Measurements from ENCODE around the gene CD93. TPM values are rescaled to one million over a fixed set of nuclear protein-coding genes. Genes with fewer than 3 reads are reported as not detected.

Gene CD93
- total RNA-seq, 1 experiment from 2014 or later, result not detected

DNA sequence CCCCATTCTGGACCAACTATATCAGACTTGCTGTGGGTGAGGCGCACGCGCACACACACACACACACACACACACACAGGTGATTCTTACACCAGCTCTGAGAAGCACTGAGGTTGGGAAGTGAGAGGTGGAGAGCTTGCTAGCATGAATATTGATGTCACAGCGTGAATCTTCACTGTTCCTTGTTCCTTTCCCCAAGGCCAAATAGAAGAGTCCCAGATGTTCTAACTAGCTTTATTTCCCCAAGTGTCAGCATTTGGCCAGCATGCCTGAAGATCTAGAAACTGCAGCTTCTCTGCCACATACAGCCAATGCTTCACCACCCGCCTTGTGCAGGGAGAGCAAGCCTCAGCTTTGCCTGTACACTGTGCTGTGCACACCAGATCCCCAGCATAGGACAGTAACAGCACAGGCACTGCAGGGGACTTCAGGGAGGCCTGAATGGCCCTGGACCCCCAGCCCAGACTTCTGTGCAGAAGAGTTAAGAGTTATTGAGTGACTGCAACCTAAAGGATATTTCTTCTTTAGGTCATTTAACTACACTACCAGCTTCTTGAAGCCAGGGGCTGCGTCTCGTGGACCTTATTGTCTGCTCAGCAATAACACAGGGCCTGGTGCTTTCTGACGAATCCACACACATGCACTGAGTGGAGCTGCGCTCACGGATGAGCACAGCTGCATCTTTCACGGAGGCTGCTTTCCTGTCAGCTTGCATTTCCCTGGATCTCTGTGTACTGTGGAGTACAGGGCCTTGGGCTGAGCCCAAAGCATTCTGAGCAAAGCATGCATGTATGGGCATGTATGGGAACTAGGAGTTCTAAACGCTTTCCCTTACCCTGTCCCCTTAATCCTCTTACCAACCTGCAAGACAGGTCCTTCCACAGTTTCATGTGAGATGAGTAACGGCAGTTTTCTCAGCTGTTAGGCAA, 13.9 kb upstream of the CD93 start:
- POLR2A ChIA-PET (ENCODE audit: unreplicated experiment), result no interaction called here

DNA sequence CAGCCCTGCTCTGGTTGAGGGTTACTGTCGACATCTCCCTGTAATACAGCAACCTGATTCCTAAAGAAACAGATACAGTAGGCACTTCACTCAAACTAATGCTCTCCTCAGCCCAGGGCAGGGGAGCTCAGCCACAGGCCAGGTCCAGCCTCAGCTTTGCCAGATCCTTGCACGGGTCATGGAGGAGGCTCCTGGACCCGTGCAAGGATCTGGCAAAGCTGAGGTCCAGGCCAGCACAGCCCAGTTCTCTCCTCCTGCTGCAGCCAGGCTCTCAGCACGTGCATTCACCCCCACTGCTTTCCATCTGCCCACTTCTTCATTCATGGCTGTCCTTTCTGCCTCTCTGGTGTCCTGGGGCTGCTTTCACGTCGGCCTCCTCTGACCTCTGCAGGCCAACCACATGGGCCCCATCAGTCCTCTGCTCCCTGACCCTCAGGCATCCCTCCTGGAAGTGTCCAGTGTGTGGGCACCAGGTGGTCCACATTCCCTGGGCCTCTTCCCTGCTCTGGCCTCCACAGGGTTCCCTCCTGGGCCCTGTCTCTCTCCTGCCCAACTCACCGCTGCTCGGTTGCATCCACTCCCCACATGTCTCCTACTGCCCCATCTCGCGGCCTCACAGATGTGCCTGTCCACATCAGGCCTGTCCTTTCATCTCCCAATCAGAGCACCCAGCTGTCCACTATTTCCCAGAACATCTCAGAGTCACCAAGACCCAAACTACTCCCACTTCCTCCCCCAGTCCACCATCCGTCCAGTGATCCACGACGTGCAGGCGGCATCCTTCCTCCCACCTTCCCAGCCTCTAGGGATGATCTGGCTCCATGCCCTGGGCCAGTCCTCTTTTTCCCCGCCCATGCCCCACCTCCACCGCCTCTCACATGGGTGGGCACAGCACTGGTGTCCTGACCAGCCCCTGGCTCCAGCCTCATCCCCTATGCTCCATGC, 11.8 kb upstream of the CD93 start:
- Histone ChIP-seq H4K20me1 (ENCODE audit: low read length) (no peaks in the 10 kb centered on the region), H3K4me3 (ENCODE audit: low read length) (no peak overlapping the region), H3K27me3 (ENCODE audit: low read length) (no peaks in the 10 kb centered on the region; the same call in 1 of the 2 replicates), H3K36me3 (ENCODE audit: low read depth, low read length) (no peaks in the 10 kb centered on the region), H3K27ac (ENCODE audit: low read length) (no peak overlapping the region), H3K9me2 (replicated peaks; ENCODE audit: low read length) (no peaks in the 10 kb centered on the region), H3K4me1 (ENCODE audit: insufficient read depth, low read length) (peaks cover 17% of the 10 kb centered on the region), H3K9ac (ENCODE audit: low read length) (no peak overlapping the region), H3K4me2 (ENCODE audit: low read length) (no peak overlapping the region), H3K79me2 (ENCODE audit: low read length) (no peaks in the 10 kb centered on the region), H3F3A (ENCODE audit: low read length, unreplicated experiment) (no peaks in the 10 kb centered on the region), H2AFZ (ENCODE audit: low read length) (no peak overlapping the region), H3K9me3 (ENCODE audit: low read length) (no peaks in the 10 kb centered on the region)
- ChIA-PET POLR2A (ENCODE audit: unreplicated experiment) (no interaction called here), CTCF (no interaction called here)
- intact Hi-C loops (cut with micrococcal nuclease), result no loop called here
- DNase-seq (no peak), ATAC-seq (no peak)
- TF ChIP-seq EZH2phosphoT487 (IDR thresholded peaks at IDR 0.05; ENCODE audit: borderline replicate concordance, low read length), result no peak
- TF ChIP-seq EZH2 (IDR thresholded peaks at IDR 0.05; ENCODE audit: low read length, unreplicated experiment), result no peak
- TF ChIP-seq, protein P1, sequence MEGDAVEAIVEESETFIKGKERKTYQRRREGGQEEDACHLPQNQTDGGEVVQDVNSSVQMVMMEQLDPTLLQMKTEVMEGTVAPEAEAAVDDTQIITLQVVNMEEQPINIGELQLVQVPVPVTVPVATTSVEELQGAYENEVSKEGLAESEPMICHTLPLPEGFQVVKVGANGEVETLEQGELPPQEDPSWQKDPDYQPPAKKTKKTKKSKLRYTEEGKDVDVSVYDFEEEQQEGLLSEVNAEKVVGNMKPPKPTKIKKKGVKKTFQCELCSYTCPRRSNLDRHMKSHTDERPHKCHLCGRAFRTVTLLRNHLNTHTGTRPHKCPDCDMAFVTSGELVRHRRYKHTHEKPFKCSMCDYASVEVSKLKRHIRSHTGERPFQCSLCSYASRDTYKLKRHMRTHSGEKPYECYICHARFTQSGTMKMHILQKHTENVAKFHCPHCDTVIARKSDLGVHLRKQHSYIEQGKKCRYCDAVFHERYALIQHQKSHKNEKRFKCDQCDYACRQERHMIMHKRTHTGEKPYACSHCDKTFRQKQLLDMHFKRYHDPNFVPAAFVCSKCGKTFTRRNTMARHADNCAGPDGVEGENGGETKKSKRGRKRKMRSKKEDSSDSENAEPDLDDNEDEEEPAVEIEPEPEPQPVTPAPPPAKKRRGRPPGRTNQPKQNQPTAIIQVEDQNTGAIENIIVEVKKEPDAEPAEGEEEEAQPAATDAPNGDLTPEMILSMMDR (conservative IDR thresholded peaks at IDR 0.05; ENCODE audit: low read depth, low read length), result no peak
- no TSS peak for BruUV-seq (replicated peaks)

More for the DNA sequence above, 13.9 kb upstream of the CD93 start:
- no peak overlapping the region for H3K9ac ChIP-seq (ENCODE audit: low read length)
- no peaks in the 10 kb centered on the region for H4K20me1 ChIP-seq (ENCODE audit: low read length)
- H3K27ac ChIP-seq (ENCODE audit: low read length), result no peak overlapping the region
- H3K9me3 ChIP-seq (ENCODE audit: low read length), result no peaks in the 10 kb centered on the region
- no TSS peak for BruUV-seq (replicated peaks)
- H3K36me3 ChIP-seq (ENCODE audit: low read depth, low read length), result no peaks in the 10 kb centered on the region
- no peak overlapping the region for H3K4me3 ChIP-seq (ENCODE audit: low read length)
- no peaks in the 10 kb centered on the region for H3K9me2 ChIP-seq (replicated peaks; ENCODE audit: low read length)
- peak overlapping the region; percentile 46; the same call in 1 of the 2 replicates for H2AFZ ChIP-seq (ENCODE audit: low read length)
- DNase-seq, result peak; percentile 76
- H3K4me1 ChIP-seq (ENCODE audit: insufficient read depth, low read length), result peaks cover 12% of the 10 kb centered on the region
- no peaks in the 10 kb centered on the region for H3F3A ChIP-seq (ENCODE audit: low read length, unreplicated experiment)
- intact Hi-C loops (cut with micrococcal nuclease), result no loop called here
- peak overlapping the region; percentile 29; the same call in 1 of the 2 replicates for H3K4me2 ChIP-seq (ENCODE audit: low read length)
- CTCF ChIA-PET, result no interaction called here
- TF ChIP-seq, protein P1 (conservative IDR thresholded peaks at IDR 0.05; ENCODE audit: low read depth, low read length), result no peak
- no peaks in the 10 kb centered on the region for H3K79me2 ChIP-seq (ENCODE audit: low read length)
- no peak for ATAC-seq
- peaks cover 6% of the 10 kb centered on the region; the same call in 1 of the 2 replicates for H3K27me3 ChIP-seq (ENCODE audit: low read length)
